ENCODE data around the gene SLC2A8. TPM values are rescaled to one million over a fixed set of nuclear protein-coding genes. Genes with fewer than 3 reads are reported as not detected.

SLC2A8 gene
- total RNA-seq, 1 donor from 2014 or later: 48.0 TPM

GRCh38 chr9:127388037-127388855, 8.7 kb upstream of the SLC2A8 start:
- Mint-ChIP-seq H3K27ac (no peak overlapping the region), H3K9me3 (ENCODE audit: low read depth) (no peaks in the 10 kb centered on the region), H3K36me3 (ENCODE audit: insufficient read depth) (no peaks in the 10 kb centered on the region), H3K4me3 (ENCODE audit: low read depth) (no peak overlapping the region), H3K4me1 (ENCODE audit: low read depth) (peaks cover 5% of the 10 kb centered on the region), H3K27me3 (peaks cover 12% of the 10 kb centered on the region)
- TF ChIP-seq CTCF (IDR thresholded peaks at IDR 0.05; ENCODE audit: unreplicated experiment): no peak
- no peak for DNase-seq (ENCODE audit: low spot score, unreplicated experiment)

GRCh38 chr9:127388856-127389238, 8.1 kb upstream of the SLC2A8 start:
- no peak for DNase-seq (ENCODE audit: low spot score, unreplicated experiment)
- Mint-ChIP-seq H3K27ac (peak overlapping the region; percentile 19), H3K4me1 (ENCODE audit: low read depth) (peaks cover 5% of the 10 kb centered on the region), H3K36me3 (ENCODE audit: insufficient read depth) (no peaks in the 10 kb centered on the region), H3K4me3 (ENCODE audit: low read depth) (no peak overlapping the region), H3K27me3 (peaks cover 9% of the 10 kb centered on the region), H3K9me3 (ENCODE audit: low read depth) (no peaks in the 10 kb centered on the region)
- no peak for TF ChIP-seq CTCF (IDR thresholded peaks at IDR 0.05; ENCODE audit: unreplicated experiment)

- Mint-ChIP-seq H3K36me3 (ENCODE audit: insufficient read depth) (no peaks in the 10 kb centered on the region), H3K27me3 (peaks cover 3% of the 10 kb centered on the region), H3K27ac (no peak overlapping the region), H3K4me1 (ENCODE audit: low read depth) (peaks cover 5% of the 10 kb centered on the region), H3K4me3 (ENCODE audit: low read depth) (no peak overlapping the region), H3K9me3 (ENCODE audit: low read depth) (no peaks in the 10 kb centered on the region)
- no peak for DNase-seq (ENCODE audit: low spot score, unreplicated experiment)
- TF ChIP-seq CTCF (IDR thresholded peaks at IDR 0.05; ENCODE audit: unreplicated experiment): no peak
These were observed 7.4 kb upstream of the SLC2A8 start for GRCh38 chr9:127389381-127390247.

- TF ChIP-seq CTCF (IDR thresholded peaks at IDR 0.05; ENCODE audit: unreplicated experiment): no peak
- DNase-seq (ENCODE audit: low spot score, unreplicated experiment): no peak
- Mint-ChIP-seq H3K36me3 (ENCODE audit: insufficient read depth) (no peaks in the 10 kb centered on the region), H3K4me1 (ENCODE audit: low read depth) (peaks cover 6% of the 10 kb centered on the region), H3K27ac (no peak overlapping the region), H3K4me3 (ENCODE audit: low read depth) (no peak overlapping the region), H3K9me3 (ENCODE audit: low read depth) (no peaks in the 10 kb centered on the region), H3K27me3 (peaks cover 3% of the 10 kb centered on the region)
These were observed 6.8 kb upstream of the SLC2A8 start for GRCh38 chr9:127390248-127390545.

- Mint-ChIP-seq H3K27me3 (peaks cover 2% of the 10 kb centered on the region), H3K36me3 (ENCODE audit: insufficient read depth) (no peaks in the 10 kb centered on the region), H3K4me1 (ENCODE audit: low read depth) (peaks cover 10% of the 10 kb centered on the region), H3K9me3 (ENCODE audit: low read depth) (no peaks in the 10 kb centered on the region), H3K4me3 (ENCODE audit: low read depth) (no peak overlapping the region), H3K27ac (peak overlapping the region; percentile 54)
- DNase-seq (ENCODE audit: low spot score, unreplicated experiment): no peak
- TF ChIP-seq CTCF (IDR thresholded peaks at IDR 0.05; ENCODE audit: unreplicated experiment): no peak
These were observed 6.4 kb upstream of the SLC2A8 start for GRCh38 chr9:127390563-127390962.
